ENCODE data around the gene CNIH3. TPM values are rescaled to one million over a fixed set of nuclear protein-coding genes. Genes with fewer than 3 reads are reported as not detected.
A peak's percentile ranks its signal among the peaks of the same experiment; 100 is the strongest.

CNIH3 gene
- total RNA-seq, 2 donors from 2014 or later: 0.36 to 7.2 TPM

DNA sequence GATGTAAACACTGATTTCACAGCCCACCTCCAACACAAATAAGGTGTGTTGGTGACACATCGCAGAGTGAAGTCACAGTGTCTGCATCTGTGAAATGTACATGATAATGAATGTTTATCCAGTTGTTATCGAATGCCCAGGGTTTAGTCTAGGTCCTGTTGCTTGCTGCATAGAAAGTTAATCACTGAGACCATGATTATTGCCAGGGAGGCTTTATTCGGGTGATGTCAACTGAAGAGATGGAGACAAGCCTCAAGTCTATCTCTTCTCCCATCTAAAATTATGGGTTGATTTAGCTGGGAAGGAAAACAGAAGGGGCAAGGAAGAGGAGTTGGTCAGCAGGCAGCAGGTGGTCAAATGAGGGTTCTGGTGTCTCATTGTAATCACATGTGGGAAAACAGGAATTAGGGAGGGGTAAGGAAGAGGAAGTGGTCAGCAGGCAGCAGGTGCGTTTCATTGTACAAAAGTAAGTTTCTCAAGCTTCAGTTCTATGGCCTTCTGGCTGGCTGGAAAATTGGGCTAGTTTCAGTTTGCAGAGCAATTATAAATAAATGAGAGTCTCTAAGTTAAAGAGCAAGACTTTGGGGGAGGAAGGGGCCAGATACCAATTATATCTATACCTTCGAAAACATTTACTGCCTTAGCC is 167.0 kb downstream of the CNIH3 start:
- TF ChIP-seq, protein P1, sequence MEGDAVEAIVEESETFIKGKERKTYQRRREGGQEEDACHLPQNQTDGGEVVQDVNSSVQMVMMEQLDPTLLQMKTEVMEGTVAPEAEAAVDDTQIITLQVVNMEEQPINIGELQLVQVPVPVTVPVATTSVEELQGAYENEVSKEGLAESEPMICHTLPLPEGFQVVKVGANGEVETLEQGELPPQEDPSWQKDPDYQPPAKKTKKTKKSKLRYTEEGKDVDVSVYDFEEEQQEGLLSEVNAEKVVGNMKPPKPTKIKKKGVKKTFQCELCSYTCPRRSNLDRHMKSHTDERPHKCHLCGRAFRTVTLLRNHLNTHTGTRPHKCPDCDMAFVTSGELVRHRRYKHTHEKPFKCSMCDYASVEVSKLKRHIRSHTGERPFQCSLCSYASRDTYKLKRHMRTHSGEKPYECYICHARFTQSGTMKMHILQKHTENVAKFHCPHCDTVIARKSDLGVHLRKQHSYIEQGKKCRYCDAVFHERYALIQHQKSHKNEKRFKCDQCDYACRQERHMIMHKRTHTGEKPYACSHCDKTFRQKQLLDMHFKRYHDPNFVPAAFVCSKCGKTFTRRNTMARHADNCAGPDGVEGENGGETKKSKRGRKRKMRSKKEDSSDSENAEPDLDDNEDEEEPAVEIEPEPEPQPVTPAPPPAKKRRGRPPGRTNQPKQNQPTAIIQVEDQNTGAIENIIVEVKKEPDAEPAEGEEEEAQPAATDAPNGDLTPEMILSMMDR (IDR thresholded peaks at IDR 0.05): no peak
- TF ChIP-seq POLR2A (IDR thresholded peaks at IDR 0.05) (no peak), POLR2AphosphoS5 (IDR thresholded peaks at IDR 0.05) (no peak)
- no peak overlapping the region for H3K27ac ChIP-seq
- WGBS: 63% methylated on average over 5 of the region's 5 CpGs
- H3K36me3 ChIP-seq: no peaks in the 10 kb centered on the region
- intact Hi-C loops (cut with DNase I): no loop called here
- no peak for DNase-seq (ENCODE audit: low spot score)
- no peak overlapping the region for H3K4me3 ChIP-seq
- H3K4me1 ChIP-seq (replicated peaks): no peaks in the 10 kb centered on the region
- H3K9me3 ChIP-seq: no peaks in the 10 kb centered on the region
- no peaks in the 10 kb centered on the region for H3K27me3 ChIP-seq (replicated peaks; ENCODE audit: insufficient read depth)

DNA sequence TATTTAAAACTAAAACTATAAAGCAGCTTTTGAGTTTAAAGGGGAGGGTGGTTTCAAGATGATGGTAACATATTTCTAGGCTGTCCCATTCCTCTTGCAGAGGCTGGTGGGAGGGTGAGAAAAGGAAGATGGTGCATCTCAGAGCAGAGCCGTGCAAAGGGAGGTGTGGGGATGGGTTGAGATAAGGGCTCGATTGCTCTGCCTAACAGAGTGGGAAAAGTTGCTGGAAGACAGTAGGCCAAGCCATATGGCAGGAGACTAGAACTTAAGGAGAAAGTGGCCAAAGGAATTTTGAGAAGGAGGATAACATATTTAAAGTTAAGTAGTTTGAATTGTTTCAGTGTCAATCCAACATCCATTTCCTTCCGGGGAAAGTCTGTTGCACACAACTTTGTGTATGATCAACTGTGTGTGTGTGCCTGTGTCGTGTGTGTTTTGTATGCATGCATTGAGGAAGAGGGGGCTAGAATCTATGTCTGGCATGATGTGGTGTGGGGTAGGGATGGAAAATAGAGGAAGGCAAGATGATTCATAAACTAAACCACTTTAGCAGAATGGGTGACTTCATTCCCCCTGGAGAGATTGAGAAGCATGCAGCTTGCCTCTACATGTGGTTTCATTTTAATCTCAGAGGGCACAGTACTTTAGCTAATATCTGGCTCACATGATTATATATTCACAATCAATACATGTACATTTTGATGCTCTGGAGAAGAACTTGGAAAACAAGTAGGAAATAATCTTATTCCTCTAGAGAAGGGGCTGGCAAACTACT is 168.3 kb downstream of the CNIH3 start:
- no peaks in the 10 kb centered on the region for H3K4me1 ChIP-seq (replicated peaks)
- 90% methylated on average over 4 of the region's 4 CpGs for WGBS
- TF ChIP-seq POLR2AphosphoS5 (IDR thresholded peaks at IDR 0.05): no peak

GRCh38 chr1:224785040-224785328 is 168.9 kb downstream of the CNIH3 start:
- intact Hi-C loops (cut with DNase I): no loop called here
- 51% methylated on average over 2 of the region's 2 CpGs for WGBS
- Histone ChIP-seq H3K27me3 (replicated peaks; ENCODE audit: insufficient read depth) (no peaks in the 10 kb centered on the region), H3K4me1 (replicated peaks) (no peaks in the 10 kb centered on the region), H3K4me3 (no peak overlapping the region), H3K9me3 (no peaks in the 10 kb centered on the region), H3K36me3 (no peaks in the 10 kb centered on the region), H3K27ac (peak overlapping the region in 1 of 2 donors; percentile 7)
- DNase-seq (ENCODE audit: low spot score): no peak
- TF ChIP-seq POLR2A (IDR thresholded peaks at IDR 0.05) (no peak), POLR2AphosphoS5 (IDR thresholded peaks at IDR 0.05) (peak; percentile 63)

More for the DNA sequence above, 168.3 kb downstream of the CNIH3 start:
- peak overlapping the region in 1 of 2 donors; percentile 7 for H3K27ac ChIP-seq
- H3K27me3 ChIP-seq (replicated peaks; ENCODE audit: insufficient read depth): no peaks in the 10 kb centered on the region
- intact Hi-C loops (cut with DNase I): no loop called here
- no peak for DNase-seq (ENCODE audit: low spot score)
- no peaks in the 10 kb centered on the region for H3K9me3 ChIP-seq
- H3K4me3 ChIP-seq: no peak overlapping the region
- no peaks in the 10 kb centered on the region for H3K36me3 ChIP-seq

GRCh38 chr1:224785622-224786021 is 169.5 kb downstream of the CNIH3 start:
- no peak for DNase-seq (ENCODE audit: low spot score)
- H3K9me3 ChIP-seq: no peaks in the 10 kb centered on the region
- no peaks in the 10 kb centered on the region for H3K36me3 ChIP-seq
- no peaks in the 10 kb centered on the region for H3K4me1 ChIP-seq (replicated peaks)
- WGBS: 96% methylated on average over 3 of the region's 3 CpGs
- intact Hi-C loops (cut with DNase I): no loop called here
- TF ChIP-seq, protein P1 (IDR thresholded peaks at IDR 0.05): no peak
- TF ChIP-seq POLR2A (IDR thresholded peaks at IDR 0.05) (no peak), POLR2AphosphoS5 (IDR thresholded peaks at IDR 0.05) (no peak)
- no peaks in the 10 kb centered on the region for H3K27me3 ChIP-seq (replicated peaks; ENCODE audit: insufficient read depth)
- no peak overlapping the region for H3K27ac ChIP-seq
- H3K4me3 ChIP-seq: no peak overlapping the region

DNA sequence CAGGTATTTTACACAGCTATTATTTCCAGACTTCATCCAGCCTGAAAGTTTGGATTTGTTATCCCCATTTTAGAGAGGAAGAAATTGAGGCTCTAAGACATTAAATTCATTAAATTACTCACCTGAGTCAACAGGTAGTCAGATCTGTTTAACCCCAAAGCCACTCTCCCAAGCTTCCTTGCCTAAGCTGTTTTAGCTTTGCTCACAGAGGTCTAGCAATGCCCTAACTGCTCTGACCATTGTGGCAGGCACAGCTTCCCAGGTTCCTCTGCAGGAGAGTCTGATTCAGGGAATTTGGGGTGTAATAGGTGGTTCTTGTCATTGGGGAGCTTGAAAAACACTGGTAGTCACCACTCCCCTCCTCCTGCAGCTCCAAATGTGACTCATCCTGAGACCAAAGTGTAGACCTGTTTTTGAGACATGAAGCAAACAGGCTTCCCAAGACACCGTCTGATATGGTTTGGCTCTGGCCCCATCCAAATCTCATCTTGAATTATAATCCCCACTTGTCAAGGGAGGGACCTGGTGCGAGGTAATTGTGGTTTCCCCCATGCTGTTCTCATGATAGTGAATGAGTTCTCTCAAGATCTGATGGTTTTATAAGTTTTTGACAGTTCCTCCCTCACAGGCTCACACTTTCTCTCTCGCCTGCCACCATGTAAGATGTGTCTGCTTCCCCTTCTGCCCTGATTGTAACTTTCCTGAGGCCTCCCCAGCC is 170.6 kb downstream of the CNIH3 start:
- no peaks in the 10 kb centered on the region for H3K4me1 ChIP-seq (replicated peaks)
- intact Hi-C loops (cut with DNase I): no loop called here
- 73% methylated on average over 3 of the region's 3 CpGs for WGBS
- no peak for DNase-seq (ENCODE audit: low spot score)
- no peak overlapping the region for H3K4me3 ChIP-seq
- no peak overlapping the region for H3K27ac ChIP-seq
- no peaks in the 10 kb centered on the region for H3K36me3 ChIP-seq
- TF ChIP-seq POLR2AphosphoS5 (IDR thresholded peaks at IDR 0.05) (no peak), POLR2A (IDR thresholded peaks at IDR 0.05) (no peak)
- TF ChIP-seq, protein P1 (IDR thresholded peaks at IDR 0.05): no peak
- no peaks in the 10 kb centered on the region for H3K27me3 ChIP-seq (replicated peaks; ENCODE audit: insufficient read depth)
- H3K9me3 ChIP-seq: no peaks in the 10 kb centered on the region
